OCI-LY3 (cell line): ENCODE measurements around the gene NR4A2.

Source experiments
- H2AFZ ChIP-seq: fragments of 200-600, 300-600 bp; shearing (Covaris generic); 2 replicates; pipeline ENCODE4 v1.6.0; 2014; ENCODE audit warnings: antibody characterized with exemption, low read depth, low read length
- H3K27ac ChIP-seq: fragments of 200-600, 300-600 bp; sonication (generic); 2 replicates; pipeline ENCODE4 v1.5.1; 2014; ENCODE audit warnings: mild to moderate bottlenecking, low read length, moderate library complexity, mixed read lengths
- H3K27me3 ChIP-seq: fragments of 200-600, 300-600 bp; sonication (generic); 2 replicates; pipeline ENCODE4 v1.6.1; 2014; ENCODE audit warnings: low read depth, low read length, mixed read lengths
- H3K36me3 ChIP-seq: fragments of 200-600, 300-600 bp; sonication (generic); replicated peaks from 2 replicates; pipeline ENCODE3; 2014; ENCODE audit warnings: low read depth, low read length, mixed read lengths
- H3K4me1 ChIP-seq: fragments of 300-600, 200-600 bp; sonication (generic); 2 replicates; pipeline ENCODE4 v1.6.1; 2014; ENCODE audit warnings: low read length, mixed read lengths
- H3K4me2 ChIP-seq: fragments of 200-600, 300-600 bp; sonication (generic); 2 replicates; pipeline ENCODE4 v1.6.1; 2014; ENCODE audit warnings: low read length, mixed read lengths
- H3K4me3 ChIP-seq: fragments of 300-600, 200-600 bp; sonication (generic); 2 replicates; pipeline ENCODE4 v1.5.1; 2014; ENCODE audit warnings: antibody characterized with exemption, mild to moderate bottlenecking, low read length, moderate library complexity
- H3K79me2 ChIP-seq: fragments of 300-600, 200-600 bp; shearing (Covaris generic); 2 replicates; pipeline ENCODE4 v1.6.1; 2014; ENCODE audit warnings: mild to moderate bottlenecking, low read length, mixed read lengths
- H3K9ac ChIP-seq: fragments of 300-600, 200-600 bp; shearing (Covaris generic); 2 replicates; pipeline ENCODE4 v1.6.0; 2014; ENCODE audit warnings: mild to moderate bottlenecking, low read length, moderate library complexity
- H3K9me3 ChIP-seq: fragments of 200-600, 300-600 bp; shearing (Covaris generic); 2 replicates; pipeline ENCODE4 v1.6.1; 2014; ENCODE audit warnings: low read length, mixed read lengths; ENCODE audit not compliant: insufficient read depth
- H4K20me1 ChIP-seq: fragments of 200-600, 300-600 bp; sonication (generic); 2 replicates; pipeline ENCODE4 v1.6.1; 2016; ENCODE audit warnings: low read length, mixed read lengths; ENCODE audit not compliant: insufficient read depth
- EZH2phosphoT487 ChIP-seq: fragments of 200-600 bp; shearing (Covaris generic); IDR thresholded peaks from 2 replicates; pipeline ENCODE4 v1.6.1; 2018; ENCODE audit warnings: antibody characterized with exemption, mixed run types, low read depth
- TF ChIP-seq, protein P1 (sequence below): fragments of 200-600, 300-600 bp; sonication (generic); IDR thresholded peaks from 2 replicates; pipeline ENCODE4 v1.5.1; 2014; ENCODE audit warnings: antibody characterized with exemption, low read length, low read depth

Gene NR4A2

DNA sequence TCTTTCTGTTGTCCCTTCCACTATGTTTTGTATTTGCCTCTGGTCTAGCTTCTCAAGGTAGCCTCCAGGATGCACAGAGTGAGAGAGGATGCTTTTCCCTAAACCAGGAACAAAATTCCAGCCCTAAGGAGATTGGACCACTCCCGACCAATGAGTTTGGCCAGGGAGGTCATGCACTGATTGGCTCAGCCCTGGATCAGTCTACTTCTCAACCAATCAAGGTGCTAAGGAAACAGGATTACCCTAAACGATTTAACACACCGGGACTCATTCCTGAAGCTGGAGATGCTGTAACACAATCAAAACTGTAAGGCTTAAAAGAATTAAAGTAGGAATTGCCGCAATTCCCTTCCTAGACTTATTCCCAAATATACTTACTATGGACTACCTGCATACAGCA lies 34.2 kb upstream of the NR4A2 start:
- Histone ChIP-seq H3K4me2 (no peak overlapping the region), H3K36me3 (no peaks in the 10 kb centered on the region), H3K27ac (no peak overlapping the region), H3K27me3 (no peaks in the 10 kb centered on the region), H3K4me1 (no peaks in the 10 kb centered on the region), H3K4me3 (no peak overlapping the region), H3K9me3 (no peaks in the 10 kb centered on the region), H2AFZ (no peak overlapping the region), H4K20me1 (no peaks in the 10 kb centered on the region), H3K9ac (no peak overlapping the region), H3K79me2 (no peaks in the 10 kb centered on the region)
- no peak for TF ChIP-seq EZH2phosphoT487
- TF ChIP-seq, protein P1, sequence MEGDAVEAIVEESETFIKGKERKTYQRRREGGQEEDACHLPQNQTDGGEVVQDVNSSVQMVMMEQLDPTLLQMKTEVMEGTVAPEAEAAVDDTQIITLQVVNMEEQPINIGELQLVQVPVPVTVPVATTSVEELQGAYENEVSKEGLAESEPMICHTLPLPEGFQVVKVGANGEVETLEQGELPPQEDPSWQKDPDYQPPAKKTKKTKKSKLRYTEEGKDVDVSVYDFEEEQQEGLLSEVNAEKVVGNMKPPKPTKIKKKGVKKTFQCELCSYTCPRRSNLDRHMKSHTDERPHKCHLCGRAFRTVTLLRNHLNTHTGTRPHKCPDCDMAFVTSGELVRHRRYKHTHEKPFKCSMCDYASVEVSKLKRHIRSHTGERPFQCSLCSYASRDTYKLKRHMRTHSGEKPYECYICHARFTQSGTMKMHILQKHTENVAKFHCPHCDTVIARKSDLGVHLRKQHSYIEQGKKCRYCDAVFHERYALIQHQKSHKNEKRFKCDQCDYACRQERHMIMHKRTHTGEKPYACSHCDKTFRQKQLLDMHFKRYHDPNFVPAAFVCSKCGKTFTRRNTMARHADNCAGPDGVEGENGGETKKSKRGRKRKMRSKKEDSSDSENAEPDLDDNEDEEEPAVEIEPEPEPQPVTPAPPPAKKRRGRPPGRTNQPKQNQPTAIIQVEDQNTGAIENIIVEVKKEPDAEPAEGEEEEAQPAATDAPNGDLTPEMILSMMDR: no peak

DNA sequence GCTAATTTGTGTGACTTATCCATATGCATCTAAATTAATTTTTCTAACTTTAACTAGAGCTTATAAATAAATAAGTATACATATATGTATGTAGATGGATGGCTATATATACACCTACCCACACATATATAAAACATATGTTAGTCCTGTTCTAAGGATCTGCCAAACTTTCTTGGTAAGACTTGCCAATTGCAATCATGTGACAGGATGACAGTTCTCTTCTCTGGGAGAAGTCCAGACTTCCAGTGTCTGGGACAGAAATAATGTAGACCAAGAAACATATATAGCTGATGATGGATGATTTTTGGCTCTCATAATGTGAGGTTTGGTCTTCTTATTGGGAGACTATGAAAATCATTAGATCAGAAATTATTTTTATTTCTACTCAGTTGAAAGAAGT lies 30.6 kb upstream of the NR4A2 start:
- H2AFZ ChIP-seq: no peak overlapping the region
- H3K4me2 ChIP-seq: no peak overlapping the region
- no peaks in the 10 kb centered on the region for H3K36me3 ChIP-seq
- H3K9ac ChIP-seq: no peak overlapping the region
- no peaks in the 10 kb centered on the region for H3K79me2 ChIP-seq
- TF ChIP-seq, protein P1: no peak
- TF ChIP-seq EZH2phosphoT487: no peak
- H3K27ac ChIP-seq: no peak overlapping the region
- no peaks in the 10 kb centered on the region for H3K9me3 ChIP-seq
- H4K20me1 ChIP-seq: no peaks in the 10 kb centered on the region
- no peaks in the 10 kb centered on the region for H3K4me1 ChIP-seq
- no peak overlapping the region for H3K4me3 ChIP-seq
- no peaks in the 10 kb centered on the region for H3K27me3 ChIP-seq

DNA sequence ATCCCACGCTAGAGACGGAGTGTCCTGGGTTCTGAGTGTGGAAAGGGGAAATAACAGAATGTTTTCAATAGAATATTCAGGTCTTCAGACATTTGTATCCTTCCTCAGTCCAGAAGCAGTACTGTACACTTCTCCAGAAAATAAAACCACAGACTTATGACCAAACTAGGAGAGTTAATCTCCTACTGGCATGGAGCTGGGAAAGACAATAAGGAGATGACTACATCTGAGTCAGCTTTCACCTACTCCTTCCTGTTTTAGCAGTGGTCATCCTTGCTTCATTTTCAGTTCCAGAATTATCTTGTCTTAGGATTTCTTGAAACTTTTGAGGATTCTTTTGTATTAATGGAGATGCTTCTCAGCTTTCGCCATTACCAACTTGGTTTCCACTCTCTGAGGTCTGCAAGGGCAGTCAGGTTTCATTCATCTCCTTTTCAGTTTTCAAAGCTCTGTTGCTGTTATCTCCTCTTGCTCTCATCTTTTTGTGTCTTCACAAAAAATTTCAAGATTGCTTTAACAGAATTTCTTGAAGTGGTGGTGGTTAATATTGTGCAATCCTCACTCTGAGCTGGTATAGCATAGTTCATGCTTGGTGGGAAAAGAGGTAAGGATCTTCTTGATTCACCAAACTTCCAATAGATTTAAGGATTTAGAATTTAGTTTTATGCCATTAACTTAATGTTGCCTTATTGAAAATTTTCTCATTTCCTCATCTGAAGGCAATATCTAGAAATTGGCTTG lies 23.7 kb upstream of the NR4A2 start:
- Histone ChIP-seq H4K20me1 (no peaks in the 10 kb centered on the region), H3K9ac (no peak overlapping the region), H3K27ac (no peak overlapping the region), H3K4me1 (no peaks in the 10 kb centered on the region), H3K27me3 (no peaks in the 10 kb centered on the region), H3K36me3 (no peaks in the 10 kb centered on the region), H3K4me2 (no peak overlapping the region), H3K4me3 (no peak overlapping the region), H3K79me2 (no peaks in the 10 kb centered on the region), H3K9me3 (no peaks in the 10 kb centered on the region), H2AFZ (no peak overlapping the region)
- no peak for TF ChIP-seq EZH2phosphoT487
- TF ChIP-seq, protein P1: no peak

DNA sequence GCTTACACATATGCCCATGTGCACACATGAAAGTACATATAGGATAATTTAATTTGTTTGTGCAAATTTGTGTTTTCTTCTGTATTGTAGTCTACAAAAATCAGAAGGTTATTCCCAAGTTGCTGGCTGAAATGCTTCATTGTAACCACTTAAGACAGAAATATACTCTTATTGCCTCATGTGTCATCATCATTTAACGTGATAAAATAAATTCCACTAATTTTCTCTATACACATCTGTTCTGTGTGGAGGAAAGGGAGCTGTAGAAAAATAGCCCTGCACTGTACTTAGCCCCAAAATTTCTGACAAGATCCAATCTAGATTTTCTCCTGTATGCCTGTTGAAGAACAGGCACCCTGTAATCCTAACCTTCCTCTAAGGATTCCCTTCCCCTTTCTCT lies 20.4 kb upstream of the NR4A2 start:
- Histone ChIP-seq H3K27ac (no peak overlapping the region), H3K36me3 (no peaks in the 10 kb centered on the region), H4K20me1 (no peaks in the 10 kb centered on the region), H3K79me2 (no peaks in the 10 kb centered on the region), H2AFZ (no peak overlapping the region), H3K4me1 (no peaks in the 10 kb centered on the region), H3K27me3 (no peaks in the 10 kb centered on the region), H3K4me3 (no peak overlapping the region), H3K9me3 (no peaks in the 10 kb centered on the region), H3K9ac (no peak overlapping the region), H3K4me2 (no peak overlapping the region)
- TF ChIP-seq, protein P1: no peak
